GM18861 (cell line): ENCODE measurements around the gene LRBA.
"Not testable (repeated sequence)": the region's sequence is repeated elsewhere in the genome, so short reads cannot be mapped to it uniquely, and the experiment has no call there.

Experiments
- ATAC-seq: cut with Tn5 transposase; IDR thresholded peaks from one replicate; pipeline ENCODE4 v1.9.1; 2021; ENCODE audit not compliant: unreplicated experiment

Gene LRBA

DNA sequence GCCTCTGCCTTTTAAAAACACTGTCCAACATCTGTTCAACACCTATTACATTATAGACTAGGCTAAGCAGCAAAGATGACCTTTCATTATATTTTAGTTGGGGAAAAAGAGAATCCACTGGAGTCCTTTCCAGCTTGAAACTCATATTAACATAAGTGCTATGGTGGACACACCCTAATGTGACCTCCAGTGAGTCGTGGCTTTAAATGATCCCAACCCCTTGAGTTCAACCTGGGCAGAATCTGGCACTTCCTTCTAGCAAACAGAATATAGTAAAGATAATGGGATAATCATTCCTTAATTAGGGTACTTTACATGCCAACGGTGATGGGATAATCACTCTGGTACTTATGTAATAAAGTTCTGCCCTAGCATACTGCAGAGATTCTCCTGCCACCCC is 270.5 kb downstream of the LRBA start:
- ATAC-seq = no peak

DNA sequence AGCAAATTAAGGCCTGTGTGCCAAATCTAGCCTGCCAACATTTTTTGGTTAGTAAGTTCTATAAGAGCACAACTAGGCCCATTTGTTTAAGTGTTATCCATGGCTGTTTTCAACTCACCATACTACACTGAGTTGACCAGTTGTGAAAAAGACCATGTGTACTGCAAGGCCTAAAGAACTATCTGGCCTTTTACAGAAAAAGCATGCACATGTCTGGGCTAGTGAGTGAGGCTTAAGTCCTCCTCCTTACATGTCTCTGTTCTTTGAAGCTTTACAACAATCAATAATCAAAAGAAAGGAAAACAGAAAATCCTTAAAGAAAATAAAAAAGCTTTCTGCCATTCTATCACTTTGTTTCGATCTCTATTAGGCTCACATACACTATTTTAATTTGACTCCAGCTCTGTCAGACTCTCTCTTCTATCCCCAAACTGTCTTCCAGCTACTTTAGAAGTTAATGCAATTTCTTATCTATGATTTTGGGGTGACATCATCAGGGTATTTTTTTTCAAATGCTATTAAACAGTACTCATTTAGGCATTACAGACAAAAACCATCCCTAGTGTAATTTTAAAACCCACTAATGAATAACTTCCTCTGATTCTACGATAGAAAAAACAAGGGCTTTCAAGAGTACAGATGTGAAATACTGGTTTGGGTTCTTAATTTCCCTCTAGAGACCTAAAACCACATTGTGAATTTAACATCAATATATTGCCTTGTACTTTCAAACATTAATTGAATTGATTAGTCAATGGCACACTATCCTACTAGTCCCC is 271.3 kb downstream of the LRBA start:
- no peak for ATAC-seq

DNA sequence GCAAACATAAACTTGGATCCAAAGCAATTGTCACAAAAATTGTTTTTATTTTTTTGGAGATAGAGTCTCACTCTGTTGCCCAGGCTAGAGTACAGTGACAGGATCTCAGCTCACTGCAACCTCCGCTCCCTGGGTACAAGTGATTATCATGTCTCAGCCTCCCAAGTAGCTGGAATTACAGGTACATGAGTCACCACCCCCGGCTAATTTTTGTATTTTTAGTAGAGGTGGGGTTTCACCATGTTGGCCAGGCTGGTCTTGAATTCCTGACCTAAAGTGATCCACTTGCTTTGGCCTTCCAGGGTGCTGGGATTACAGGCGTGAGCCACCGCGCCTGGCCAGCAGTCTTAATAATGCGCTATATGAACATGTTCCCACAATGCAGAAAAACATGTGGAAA is 272.2 kb downstream of the LRBA start:
- not testable (repeated sequence) for ATAC-seq

DNA sequence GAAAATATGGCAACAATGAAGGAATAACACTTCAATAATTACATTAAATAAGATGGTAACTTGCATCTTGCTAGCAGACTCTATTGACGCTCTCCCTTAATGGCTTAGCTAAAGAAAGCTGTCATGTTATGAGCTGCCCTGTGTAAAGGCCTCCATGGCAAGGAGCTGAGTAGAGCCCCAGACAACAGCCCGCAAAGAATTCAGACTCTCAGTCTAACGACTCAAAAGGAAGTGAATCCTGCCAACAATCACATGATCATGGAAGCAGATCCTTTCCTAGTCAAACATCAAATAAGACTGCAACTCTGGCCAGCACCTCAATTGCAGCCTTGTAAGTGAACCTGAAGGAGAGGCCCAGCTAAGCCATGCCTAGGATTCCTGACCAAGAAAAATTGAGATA is 275.5 kb downstream of the LRBA start:
- ATAC-seq = no peak

DNA sequence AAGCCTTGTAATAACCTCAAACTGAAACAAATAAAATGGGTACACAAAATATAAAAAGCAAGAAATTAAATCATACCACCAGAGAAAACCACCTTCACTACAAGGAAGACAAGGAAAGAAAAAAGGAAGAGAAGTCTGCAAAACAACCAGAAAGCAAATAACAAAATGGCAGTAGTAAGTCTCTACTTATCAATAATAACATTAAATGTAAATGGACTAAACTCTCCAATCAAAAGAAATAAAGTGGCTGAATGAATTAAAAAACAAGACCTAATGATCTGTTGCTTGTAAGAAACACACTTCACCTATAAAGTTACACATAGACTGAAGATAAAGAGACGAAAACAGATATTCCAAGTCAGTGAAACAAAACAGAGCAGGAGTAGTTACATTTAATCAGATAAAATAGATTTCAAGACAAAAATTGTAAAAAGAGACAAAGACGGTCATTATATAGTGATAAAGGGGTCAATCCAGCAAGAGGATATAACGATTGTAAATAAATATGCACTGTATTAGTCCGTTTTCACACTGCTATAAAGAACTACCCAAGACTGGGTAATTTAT is 289.0 kb downstream of the LRBA start:
- no peak for ATAC-seq

DNA sequence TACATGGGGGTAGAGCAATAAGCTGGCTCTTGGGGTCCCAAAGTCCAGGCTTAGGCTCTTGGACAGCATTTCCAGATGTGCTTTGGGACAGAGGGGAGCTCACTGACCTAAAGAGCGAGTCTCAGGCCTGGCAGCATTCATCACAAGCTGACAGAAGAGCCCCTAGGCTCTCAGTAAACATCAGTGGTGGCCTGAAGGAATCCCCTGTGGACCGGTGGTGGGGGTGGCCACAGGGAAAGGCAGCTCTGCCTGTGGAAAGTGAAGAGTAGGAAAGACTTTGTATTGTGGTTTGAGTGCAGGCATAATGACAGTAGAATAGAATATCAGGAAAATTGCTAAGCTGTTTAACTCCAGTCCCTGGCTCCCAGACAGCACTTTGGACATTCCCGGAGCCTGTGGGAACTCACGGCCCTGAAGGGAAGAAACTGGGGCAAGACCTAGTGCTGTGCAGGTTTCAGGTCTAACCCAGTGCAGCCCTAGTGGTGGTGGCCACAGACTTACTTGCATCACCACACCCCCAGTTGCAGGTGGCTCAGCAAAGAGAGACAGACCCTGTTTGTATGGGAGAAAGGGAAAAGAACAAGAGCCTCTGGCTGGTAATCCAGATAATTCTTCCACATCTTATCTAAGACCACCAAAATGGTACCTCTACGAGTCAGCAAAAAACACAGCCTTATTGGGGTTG is 291.2 kb downstream of the LRBA start:
- ATAC-seq = no peak

DNA sequence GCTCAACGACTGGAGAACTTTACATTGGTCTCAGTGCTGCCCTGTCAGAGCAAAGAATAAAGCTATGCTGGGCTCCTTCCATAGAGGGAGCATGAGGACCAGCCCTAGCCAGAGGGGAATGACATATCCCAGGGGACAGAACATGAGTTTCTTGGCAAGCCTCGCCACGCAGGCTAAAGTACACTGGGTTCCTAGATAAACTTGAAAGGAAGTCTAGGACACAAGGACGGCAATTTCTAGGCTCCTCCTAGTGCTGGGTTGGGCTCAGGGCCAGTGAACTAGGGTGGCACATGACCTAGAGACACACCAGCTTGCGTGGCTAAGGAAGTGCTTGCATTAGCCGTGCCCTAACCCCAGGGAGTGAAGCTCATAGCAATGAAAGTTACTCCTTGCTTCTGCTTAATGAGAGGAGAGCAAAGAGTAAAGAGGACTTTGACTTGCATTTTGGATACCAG is 292.1 kb downstream of the LRBA start:
- ATAC-seq = no peak

DNA sequence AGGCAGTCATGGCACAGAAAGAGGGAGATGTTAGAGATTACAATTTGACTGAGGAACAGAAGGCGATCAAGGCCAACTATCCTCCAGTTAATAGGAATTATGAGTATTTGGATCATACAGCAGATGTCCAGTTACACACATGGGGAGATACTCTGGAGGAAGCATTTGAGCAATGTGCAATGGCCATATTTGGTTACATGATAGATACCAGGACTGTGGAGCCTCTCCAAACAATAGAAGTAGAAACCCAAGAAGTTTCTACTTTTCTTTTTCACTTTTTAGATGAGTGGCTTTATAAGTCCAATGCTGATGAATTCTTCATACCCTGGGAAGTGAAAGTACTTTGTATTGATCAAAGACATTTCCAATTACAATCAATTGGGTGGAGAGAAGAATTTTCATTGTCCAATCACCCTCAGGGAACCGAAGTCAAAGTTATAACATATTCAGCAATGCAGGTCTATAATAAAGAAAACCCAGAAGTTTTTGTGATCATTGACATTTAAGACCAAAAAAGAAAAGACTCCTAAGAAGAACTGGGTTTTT is 294.0 kb downstream of the LRBA start:
- no peak for ATAC-seq

DNA sequence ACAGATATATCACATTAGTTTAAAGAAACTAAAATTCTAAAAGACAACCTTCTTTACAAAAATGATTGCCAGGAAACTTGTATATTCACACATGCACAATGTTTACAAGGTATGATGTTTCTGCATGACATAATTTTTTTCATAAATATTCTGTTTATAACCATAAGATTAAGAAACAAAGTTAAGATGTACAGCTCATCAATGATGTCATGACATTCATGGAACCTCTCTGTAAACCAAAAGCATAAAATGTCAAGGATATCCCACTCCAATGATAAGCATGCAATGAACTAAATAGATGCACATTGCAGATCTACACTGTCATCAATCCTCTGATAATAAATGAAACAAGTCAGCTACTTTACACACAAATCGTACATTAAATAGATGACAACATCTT is 297.1 kb downstream of the LRBA start:
- ATAC-seq = no peak

DNA sequence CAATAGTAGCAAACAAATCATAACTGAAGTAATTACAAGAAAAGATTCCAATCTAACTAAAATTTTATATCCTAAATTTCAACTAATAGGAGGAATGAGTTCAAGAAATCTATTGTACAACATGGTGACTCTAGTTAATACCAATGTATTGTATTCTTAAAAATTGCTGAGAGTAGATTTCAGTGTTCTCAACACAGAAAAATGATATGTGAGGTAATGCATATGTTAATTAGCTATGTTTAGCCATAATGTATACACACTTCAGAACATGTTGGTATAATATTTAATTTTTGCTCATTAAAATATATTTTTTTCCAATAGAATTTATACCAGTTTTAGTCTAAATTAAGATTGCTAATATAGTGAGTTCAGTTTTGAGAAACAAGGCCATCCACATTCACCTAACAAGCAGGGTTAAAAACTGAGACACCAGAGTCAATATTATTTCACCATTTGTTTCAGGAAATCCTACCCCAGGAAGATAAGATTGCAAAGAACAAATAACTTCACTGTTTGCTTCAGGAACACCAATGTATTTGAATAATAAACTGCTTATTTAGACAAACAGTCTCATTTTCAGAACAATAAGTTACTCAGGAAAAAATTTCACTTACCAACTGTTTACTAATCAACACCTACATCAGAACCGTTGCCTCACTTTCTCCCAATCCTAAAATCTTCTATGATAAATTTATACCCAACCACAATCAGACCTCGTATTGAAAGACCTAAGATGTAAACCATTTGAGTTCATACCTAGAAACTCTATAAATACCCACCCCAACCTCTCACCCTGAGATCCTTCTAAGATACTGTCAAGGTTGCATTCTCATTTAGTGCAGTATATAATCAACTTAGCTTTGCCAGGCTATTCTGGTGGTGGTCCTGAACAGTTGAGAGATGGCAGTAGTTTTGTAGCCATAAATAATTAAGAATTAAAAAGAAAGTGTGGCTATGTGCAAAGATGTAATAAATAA is 300.3 kb downstream of the LRBA start:
- ATAC-seq = no peak

DNA sequence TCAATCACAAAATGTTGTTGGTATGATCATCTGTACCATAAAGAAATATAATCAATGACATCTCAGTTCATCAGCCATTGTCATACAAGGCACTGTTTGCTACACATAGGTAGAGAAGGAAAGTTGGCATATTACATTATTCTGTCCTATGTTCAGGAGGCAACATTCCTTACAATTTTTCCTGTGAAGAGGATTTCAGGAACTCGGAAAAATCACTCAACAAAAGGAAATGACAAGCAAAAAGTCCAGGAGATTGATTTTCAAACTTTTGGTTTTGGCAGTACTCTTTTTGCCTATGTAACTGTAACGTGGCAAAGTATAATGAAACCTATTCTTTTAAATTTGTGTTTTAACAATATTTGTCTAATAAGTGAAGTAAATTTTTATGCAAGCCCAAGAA is 301.8 kb downstream of the LRBA start:
- ATAC-seq = no peak

DNA sequence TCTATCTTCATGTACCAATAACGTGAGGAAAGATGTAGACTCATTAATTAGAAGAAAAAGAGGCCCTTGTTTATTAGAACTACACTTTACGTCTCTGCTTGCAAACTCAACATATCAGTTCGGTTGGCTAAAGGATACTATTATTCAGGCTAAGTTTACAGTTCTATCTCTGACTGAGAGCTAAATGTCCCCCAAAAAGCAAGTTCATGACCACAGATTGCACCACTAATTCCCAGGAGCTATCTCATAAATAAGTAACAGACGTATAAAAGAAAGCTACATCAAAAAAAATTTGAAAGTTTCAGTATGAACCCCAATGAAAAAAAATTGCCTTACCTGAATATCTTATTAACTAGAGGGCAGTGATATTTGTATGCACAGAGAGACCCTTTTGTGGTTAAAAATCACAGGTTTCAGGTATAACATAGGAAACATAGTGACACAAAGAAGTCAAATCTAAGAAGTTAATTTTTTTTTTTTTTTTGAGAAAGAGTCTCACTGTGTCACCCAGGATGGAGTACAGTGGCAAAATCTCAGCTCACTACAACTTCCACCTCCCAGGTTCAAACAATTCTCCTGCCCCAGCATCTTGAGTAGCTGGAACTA is 304.2 kb downstream of the LRBA start:
- no peak for ATAC-seq

DNA sequence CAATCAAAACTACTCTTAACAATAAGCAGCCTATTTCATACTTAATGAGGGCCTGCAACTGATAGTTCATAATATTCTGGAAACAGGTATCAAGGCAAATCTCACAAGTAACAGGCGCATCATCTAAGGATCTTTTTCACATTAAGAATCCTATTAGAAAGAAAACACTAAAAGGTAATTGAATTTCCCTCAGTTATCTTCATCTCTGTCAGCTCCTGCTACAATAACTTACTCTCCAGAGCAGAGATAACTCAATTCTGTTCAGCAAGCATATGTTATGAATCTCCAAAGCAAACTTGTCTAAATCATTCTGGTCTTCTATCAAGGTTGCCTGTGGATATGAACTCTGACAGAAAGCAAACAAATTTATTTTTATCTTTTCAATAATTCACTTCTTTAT is 307.1 kb downstream of the LRBA start:
- ATAC-seq = no peak

DNA sequence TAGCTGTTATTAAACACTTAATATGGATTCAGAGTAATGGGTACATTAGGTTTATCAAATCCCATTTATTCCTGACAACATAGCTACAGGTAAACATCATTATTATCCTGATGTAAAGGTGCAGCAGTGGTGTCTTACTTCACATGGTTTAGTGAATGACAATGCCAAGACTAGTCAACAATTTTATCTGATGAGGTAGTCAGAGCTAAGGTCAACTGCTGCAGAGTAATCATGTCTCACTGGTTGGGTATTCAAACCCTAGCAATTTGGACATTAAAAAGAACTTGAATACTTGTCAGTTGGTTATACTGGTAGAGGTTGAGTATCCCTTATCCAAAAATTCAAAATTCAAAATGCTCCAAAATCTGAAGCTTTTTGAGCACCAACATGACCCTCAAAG is 315.5 kb downstream of the LRBA start:
- no peak for ATAC-seq

DNA sequence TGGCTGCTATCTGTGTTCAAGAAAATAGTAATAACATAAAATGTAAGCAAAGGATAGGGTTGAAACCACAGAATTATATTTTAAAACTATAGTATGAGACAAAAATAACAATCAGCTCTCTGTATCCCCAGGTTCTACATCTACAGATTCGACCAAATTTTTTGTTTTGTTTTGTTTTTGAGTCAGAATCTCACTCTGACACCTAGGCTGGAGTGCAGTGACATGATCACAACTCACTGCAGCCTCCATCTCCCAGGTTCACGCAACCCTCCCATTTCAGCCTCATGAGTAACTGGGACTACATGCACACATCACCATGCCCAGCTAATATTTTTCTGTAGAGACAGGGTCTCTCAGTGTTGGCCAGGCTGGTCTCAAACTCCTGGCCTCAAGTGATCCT is 319.9 kb downstream of the LRBA start:
- ATAC-seq = no peak

DNA sequence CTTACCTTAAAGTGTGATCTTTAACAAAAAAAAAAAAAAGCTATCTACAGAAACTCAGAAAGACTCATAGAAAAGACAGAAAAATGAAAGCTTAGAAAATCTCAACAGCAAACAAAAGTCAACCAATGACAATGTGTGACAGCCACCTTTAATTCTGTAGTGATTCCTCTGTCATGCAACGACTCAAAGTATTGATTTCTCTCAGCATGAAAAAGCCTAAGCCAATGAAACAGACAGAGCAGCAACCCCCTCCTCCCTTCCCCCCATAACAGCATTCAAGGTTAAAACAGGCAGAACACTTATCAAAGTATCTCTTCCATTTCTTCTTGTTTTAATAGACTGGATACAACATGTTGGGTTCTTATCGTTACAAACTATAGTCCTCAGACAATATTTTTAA is 320.6 kb downstream of the LRBA start:
- ATAC-seq = no peak

DNA sequence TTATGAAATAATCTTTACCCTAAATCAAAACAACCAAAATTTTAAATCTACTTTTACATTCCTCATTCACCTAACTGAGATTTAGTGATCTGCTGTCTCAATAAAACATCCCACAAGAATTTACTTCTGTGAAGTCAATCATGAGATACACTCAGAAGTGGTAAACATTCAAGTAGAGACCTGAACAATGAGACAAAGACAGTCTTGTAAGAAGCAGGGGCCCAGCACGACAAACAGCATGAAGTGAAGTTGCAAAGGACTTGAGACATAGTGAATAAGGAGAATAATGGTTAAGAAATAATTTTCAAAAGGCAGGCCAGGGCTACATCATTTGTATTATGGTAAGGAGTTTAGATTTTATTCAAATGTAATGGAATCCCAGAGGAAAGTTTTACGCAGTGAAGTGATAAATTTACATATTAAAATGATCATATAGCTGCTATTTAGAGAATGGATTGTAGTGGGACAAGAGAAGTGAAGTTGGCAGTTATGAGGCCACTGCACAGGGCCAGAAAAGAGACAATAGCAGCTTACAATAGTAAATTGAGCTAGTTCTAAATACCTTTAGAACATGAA is 331.2 kb downstream of the LRBA start:
- ATAC-seq = no peak

DNA sequence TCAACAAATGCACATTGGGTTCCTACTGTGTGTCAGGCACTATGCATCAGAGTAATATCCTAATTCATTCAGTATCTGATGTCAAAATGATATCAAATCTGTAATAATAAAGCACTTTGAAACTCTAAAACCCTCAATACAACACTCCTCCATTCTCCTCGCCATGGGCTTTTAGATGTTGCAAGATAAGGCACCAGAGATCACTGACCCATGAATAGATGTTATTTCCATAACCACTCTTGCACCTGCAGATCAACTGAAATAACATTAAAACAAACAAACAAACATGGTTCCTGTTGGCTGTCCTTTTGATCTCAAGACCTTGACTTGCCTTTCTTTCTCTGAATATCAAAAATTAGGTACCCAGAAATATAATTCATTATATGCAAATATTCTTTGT is 333.0 kb downstream of the LRBA start:
- ATAC-seq = no peak

DNA sequence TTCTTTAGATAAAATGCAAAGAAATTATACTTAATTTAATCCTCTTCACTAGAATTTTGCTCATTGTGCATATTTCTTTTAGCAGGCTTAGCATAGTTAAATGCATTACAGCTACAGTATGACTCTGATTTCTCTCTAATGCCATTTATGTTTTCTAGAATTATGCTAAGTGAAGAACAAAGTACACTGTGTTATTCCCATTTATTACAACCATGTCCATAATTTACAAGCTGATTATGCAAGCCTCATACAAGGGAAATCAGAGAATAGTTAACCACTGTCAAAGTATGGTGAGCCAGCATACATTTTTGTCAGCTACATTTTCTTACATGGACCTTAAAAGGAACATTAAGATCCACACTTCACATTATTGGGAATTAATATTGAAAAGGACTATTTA is 334.0 kb downstream of the LRBA start:
- no peak for ATAC-seq

DNA sequence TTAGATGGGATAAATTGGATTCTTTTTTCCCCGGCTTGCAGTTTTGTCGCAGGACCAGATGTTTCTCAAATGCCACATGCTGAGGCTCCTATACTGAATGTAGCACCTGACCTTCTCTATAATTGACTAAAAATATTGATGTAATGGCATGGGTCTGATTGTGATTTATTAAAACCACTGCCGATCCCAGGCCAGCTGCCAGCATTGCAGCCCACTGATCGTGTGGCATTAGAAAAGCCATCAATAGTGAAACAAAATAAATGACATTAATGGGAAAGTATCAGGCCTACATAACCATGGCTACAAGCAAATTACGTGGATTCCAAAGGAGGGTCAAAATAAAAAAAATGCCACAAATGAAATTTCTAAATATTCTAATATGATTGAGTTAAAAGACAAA is 334.4 kb downstream of the LRBA start:
- ATAC-seq = no peak
